Coronary artery (tissue), 2 donors: ENCODE measurements around the gene DNPEP.

ENCODE experiments used
- DNase-seq: peaks from one replicate; pipeline ENCODE4 v3.0.0-alpha.2; 2017; ENCODE audit warnings: low spot score
- H3K27ac ChIP-seq, 2 donors: fragments of 200-600 bp; sonication (generic); one replicate each; pipeline ENCODE4 v1.5.1; 2016 to 2019
- H3K4me3 ChIP-seq: fragments of 200-600 bp; sonication (generic); 2 replicates; pipeline ENCODE4 v1.5.1; 2016; ENCODE audit warnings: mild to moderate bottlenecking, moderate library complexity
- TF ChIP-seq, protein P1 (sequence below): fragments of 200-600 bp; sonication (generic); IDR thresholded peaks from one replicate; pipeline ENCODE4 v1.5.1; 2019; ENCODE audit warnings: antibody characterized with exemption

Gene DNPEP

DNA sequence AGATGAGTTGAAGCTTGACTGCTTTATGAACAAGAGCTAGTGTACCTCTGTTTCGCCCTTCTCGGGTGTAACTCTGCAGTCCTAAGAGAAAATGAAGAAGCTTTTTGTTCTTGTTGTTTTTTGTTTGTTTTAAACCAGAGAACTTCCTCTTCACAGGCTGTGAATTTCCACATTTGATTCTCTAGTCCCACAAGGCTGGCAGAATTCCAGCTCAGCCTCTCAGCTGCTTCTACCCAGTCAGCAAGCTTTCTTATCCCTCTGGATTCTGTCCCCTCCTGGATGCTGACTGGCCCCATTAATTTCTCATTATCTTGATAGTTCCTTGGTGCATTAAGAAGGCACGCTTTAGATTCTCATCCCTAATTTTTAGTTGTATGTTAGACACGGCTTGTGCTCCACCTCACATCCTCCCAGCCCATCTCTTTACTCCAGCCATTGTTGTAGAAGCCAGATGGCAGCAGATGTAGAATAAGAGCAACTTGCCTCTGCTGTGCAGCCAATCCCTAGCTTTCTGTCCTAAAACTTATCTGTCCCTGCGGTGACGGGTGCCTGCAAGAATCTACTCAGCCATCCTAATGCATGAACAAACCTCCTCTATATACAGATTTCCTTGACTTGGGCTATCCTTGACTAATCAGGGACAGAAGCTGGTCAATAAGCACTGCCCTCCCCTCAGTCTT, 42.8 kb downstream of the DNPEP start:
- Histone ChIP-seq H3K27ac (no peak overlapping the region), H3K4me3 (no peak overlapping the region)
- DNase-seq = no peak
- TF ChIP-seq, protein P1, sequence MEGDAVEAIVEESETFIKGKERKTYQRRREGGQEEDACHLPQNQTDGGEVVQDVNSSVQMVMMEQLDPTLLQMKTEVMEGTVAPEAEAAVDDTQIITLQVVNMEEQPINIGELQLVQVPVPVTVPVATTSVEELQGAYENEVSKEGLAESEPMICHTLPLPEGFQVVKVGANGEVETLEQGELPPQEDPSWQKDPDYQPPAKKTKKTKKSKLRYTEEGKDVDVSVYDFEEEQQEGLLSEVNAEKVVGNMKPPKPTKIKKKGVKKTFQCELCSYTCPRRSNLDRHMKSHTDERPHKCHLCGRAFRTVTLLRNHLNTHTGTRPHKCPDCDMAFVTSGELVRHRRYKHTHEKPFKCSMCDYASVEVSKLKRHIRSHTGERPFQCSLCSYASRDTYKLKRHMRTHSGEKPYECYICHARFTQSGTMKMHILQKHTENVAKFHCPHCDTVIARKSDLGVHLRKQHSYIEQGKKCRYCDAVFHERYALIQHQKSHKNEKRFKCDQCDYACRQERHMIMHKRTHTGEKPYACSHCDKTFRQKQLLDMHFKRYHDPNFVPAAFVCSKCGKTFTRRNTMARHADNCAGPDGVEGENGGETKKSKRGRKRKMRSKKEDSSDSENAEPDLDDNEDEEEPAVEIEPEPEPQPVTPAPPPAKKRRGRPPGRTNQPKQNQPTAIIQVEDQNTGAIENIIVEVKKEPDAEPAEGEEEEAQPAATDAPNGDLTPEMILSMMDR = no peak

DNA sequence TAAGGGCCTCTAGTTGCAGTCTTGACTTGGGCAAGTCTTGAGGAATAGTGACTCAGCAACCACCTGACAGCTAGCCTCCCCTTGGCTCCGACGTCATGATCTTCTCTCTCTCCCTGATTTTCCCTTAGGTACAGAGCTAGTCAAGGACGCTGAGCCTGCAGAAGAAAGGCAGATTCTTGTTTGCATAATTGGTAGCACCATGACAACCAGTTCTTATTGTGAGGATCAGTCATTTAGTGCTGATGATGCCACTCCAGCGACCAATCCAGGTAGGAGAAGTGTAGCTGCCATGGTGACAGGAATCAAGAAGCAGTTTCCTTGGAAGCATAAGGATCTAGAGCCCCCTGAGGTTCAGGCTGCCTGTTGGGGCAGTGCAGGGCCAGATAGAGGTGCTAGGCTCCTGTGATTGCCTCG, 52.3 kb downstream of the DNPEP start:
- no peak for DNase-seq
- no peak overlapping the region for H3K27ac ChIP-seq
- TF ChIP-seq, protein P1 = no peak
- no peak overlapping the region for H3K4me3 ChIP-seq

DNA sequence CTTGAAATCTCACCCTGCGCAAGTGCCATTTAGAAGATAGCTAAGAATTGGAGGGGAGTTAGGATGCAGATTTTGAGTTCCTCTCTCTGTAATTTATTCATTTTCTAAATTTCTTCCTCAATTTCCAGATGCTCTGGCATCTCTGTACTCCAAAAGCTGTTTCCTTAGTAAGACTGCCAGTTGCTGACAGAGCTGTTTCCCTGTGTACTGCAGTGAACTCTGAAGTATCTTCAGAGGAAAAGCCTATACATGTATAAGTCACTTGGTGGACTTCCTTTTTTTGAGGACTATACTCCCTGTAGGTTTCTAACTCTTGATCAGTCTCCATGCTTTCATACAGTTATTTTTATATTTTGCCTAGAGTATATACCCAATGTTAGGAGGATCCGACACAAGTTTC, 53.6 kb downstream of the DNPEP start:
- Histone ChIP-seq H3K27ac (no peak overlapping the region), H3K4me3 (no peak overlapping the region)
- no peak for DNase-seq
- TF ChIP-seq, protein P1 = no peak

DNA sequence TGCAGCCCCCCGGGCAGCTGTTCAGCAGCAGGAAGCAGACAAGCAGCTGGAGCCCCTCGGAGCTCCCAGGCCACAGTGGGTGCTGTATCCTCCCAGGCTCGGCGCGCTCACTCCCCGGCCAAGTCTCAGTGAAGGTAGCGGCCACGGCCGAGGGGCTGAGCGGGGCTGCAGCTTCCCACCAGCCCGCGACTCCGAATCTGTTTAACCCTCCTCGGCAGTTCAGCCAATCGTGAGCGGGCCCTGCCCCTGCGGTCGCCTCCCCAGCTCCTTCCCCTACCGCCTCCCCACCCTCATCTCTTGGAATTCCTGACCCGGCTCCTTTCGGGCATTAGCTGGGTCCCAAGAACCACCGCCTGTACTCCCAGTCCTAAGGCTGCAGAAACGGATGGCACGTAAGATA, 55.2 kb downstream of the DNPEP start, which contains the start of gene RESP18:
RESP18 (minus strand) TSS at position 203 of the 400 bp plus-strand sequence.
- no peak within 1 kb of the TSS for H3K4me3 ChIP-seq
- TF ChIP-seq, protein P1 = no peak
- no peak for DNase-seq

DNA sequence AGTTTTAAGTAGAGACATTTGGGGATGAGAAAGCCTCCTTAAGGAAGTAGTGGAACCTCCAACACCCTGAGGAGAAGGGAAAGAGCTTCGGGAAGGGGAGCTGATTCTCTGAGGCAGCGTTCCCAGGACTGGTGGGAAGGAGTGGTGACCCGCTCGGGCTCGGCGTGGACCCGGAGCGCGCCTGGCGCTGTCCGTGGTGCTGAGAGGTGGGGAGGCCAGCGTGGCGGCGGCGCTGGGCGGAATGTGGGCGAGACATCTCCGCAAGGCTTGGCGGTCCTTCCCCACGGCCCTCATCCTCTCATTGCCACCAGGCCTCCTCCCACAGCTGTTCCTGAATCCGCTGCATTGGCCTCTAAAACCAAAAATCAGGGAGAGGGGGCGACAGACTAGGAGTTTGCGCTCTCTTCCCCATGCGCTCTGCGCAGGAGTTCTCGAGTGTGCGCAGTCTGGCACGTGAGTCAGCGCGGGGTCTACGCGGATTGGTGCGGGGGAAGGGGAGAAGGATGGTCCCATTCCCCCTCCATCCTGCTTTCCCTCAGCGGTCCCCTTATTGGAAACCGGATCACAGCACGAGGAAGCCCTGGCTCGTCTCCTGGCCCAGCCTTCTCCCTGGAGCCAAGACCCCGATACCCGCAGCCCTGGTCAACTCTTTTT, 56.0 kb downstream of the DNPEP start:
- TF ChIP-seq, protein P1 = no peak
- H3K4me3 ChIP-seq = no peak overlapping the region

More for the DNA sequence above, 55.2 kb downstream of the DNPEP start, which contains the start of gene RESP18:
- H3K27ac ChIP-seq = no peak within 1 kb of the TSS

DNA sequence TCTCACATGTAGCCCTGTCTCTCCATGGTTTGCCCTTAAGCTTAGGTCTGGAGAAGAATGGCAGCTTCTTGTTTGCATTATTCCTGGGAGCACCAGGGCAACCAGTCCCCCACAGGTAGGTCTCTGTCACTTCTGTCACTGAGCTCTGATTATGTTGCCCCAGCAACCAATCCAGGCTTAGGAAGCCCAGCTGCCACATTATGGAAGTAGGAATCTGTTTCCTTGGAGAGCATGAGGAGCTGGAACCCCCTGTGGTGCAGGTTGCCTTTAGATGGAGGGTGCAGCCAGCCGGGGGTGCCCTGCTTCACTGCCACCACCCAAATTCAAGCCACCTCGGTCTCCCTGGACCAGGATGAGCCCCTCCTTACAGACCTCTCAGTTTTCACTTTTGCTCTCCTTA, 60.0 kb downstream of the DNPEP start:
- DNase-seq = no peak
- no peak overlapping the region for H3K4me3 ChIP-seq
- TF ChIP-seq, protein P1 = no peak
- H3K27ac ChIP-seq = no peak overlapping the region

More for the DNA sequence above, 56.0 kb downstream of the DNPEP start:
- DNase-seq = no peak
- H3K27ac ChIP-seq = no peak overlapping the region
